GM19035 (cell line): ENCODE measurements around the gene TJP1.
A peak's percentile ranks its signal among the peaks of the same experiment; 100 is the strongest.
"Not testable (repeated sequence)": the region's sequence is repeated elsewhere in the genome, so short reads cannot be mapped to it uniquely, and the experiment has no call there.

Source experiments
- ATAC-seq: cut with Tn5 transposase; IDR thresholded peaks from one replicate; pipeline ENCODE4 v1.9.1; 2021; ENCODE audit not compliant: unreplicated experiment

Gene TJP1

DNA sequence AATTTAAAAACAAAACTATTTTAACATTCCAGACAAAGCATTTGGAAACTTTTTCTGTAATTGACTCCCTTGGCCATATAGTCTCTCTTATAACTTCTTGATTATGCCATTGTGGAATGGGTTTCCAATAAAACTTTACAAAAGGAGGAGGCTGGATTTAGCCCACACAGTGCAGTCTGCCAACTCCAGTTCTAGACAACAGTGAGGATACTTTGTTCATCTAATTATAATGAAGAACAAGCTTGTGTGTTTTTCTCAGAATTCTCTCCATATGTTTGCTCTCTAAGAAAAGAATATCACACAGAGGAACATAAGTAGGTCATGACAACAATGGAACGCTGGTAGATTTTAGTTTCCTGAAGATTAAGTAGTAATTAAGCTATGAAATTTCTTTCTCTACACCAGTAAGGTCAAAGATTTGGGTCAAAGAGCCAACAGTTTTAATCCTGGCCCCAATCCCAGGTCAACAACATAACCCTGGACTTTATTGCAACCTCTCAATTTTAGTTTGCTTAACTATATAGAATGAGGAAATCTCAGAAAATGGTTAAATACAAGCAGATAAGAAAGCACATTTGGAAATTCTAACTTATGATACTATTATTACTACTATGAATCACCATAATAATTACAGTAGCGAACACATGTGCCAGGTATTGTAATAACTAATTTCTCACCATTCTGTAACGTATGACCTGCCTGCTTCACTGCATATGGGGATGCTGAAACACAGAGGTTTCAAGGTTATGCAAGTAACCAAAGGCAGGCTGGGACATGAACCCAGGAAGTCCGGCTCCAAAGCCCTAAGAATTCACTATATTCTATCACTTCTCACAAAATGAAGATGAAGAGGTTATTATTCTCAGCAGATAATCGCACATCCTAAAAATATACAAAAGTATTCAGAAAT, 65.7 kb downstream of the TJP1 start:
- ATAC-seq, result no peak

DNA sequence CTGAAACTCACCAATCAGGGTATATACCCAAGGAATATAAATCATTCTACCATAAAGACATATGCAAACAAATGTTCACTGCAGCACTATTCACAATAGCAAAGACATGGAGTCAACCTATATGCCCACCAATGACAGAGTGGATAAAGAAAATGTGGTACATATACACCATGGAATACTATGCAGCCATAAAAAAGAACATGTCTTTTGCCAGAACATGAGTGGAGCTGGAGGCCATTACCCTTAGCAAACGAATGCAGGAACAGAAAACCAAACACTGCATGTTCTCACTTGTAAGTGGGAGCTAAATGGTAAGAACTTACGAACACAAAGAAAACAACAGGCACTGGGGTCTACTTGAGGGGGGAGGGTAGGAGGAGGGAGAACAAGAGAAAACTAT, 68.3 kb downstream of the TJP1 start:
- ATAC-seq, result not testable (repeated sequence)

DNA sequence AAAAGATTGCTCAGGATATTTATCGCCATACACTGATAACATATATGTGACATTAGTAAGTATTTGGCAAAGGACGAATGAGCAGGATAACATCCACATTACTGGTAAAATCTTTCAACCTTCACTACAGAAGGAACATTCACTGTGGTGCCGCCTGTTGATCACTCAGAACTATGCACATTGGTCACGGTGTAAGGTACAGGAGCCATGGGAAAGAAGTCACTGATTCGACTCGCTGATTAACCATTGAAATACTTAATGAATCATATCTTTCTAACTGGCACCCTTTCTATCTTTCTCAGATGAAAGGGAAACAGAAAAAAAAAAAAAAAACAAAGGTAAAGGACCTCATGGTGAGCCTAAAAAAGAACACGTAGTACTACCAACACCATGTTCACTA, 68.8 kb downstream of the TJP1 start:
- no peak for ATAC-seq

DNA sequence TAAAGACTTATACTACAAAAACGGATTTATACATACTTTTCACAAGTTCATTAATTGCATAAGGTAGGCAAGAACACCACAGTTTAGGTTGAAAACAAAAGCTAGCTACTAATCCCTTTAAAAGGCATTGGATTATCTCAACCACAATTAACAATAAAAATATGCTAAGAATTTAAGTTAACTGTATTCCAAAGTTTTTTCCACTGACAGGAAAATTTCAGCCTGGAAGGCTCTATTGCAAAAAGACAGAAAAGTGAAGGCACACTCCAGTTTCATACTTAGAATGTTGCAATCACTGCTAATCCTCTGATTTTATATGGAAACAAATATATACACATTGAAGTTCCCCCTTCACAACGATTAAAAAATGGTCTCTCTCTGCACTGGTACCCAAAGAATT, 71.5 kb downstream of the TJP1 start:
- ATAC-seq, result no peak

DNA sequence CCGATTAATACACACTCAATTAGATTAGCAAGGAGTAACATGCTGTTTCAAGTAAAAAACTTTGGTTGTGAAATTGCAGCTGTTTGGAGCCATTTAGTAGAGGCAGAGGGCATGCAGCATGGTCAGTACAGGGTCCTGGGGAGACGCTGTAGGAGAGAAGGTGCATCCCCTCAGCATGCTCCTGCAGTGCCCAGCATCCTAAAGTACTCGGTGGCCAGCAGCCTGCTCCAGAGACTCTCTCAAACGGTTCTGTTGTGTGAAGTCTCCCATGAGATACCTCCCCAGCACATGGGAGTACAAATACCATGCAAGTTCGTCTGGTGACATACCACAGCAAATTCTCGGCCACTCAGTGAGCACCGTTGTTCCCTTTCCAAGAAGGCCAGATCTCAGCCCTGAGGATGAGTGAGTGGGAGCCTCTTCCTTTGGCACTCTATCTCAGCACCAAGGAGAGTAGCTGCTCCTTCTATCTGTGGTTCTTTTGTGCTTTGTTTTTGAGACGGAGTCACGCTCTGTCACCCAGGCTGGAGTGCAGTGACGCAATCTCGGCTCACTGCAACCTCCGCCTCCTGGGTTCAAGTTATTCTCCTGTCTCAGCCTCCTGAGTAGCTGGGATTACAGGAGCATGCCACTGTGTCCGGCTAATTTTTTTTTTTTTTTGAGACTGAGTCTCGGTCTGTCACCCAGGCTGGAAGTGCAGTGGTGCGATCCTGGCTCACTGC, 72.7 kb downstream of the TJP1 start:
- ATAC-seq, result no peak

DNA sequence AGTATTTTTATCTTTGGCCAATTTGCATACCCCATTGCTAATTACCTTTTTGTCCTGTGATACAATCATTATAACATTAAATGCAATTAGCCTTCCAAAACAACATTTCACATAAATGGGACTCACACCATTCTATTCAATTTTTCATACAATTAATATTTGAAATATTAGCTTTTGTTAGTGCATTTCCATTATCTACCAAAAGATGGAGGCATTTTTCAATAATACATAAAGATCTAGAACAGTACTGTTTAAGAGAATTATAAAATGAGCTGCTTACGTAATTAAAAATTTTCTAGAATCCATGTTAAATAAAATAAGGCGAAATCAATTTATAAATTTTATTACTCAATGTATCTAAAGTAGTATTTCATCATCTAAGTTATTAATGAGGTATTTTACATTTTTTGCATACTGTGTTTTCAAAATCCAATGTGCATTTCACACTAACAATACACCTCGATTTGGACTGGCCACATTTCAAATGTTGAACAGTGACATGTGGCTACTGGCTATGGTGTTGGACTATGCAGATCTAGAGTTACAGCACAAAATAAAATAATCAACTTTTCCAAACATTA, 74.3 kb downstream of the TJP1 start:
- no peak for ATAC-seq

DNA sequence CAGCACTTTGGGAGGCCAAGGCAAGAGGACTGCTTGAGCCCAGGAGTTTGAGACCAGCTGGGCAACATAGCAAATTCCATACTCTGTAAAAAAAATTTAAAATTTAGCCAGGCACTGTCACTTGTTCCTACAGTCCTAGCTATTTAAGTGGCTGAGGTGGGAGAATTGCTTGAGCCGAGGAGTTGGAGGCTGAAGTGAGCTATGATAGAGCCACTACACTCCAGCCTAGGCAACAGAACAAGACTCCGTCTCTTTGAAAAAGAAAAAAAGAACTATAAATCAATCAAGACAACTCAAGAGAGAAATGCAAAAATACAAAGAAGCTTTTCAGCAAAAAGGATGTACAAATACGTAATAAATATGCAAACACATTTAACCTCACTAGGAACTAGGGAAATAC, 78.8 kb downstream of the TJP1 start:
- ATAC-seq, result no peak

DNA sequence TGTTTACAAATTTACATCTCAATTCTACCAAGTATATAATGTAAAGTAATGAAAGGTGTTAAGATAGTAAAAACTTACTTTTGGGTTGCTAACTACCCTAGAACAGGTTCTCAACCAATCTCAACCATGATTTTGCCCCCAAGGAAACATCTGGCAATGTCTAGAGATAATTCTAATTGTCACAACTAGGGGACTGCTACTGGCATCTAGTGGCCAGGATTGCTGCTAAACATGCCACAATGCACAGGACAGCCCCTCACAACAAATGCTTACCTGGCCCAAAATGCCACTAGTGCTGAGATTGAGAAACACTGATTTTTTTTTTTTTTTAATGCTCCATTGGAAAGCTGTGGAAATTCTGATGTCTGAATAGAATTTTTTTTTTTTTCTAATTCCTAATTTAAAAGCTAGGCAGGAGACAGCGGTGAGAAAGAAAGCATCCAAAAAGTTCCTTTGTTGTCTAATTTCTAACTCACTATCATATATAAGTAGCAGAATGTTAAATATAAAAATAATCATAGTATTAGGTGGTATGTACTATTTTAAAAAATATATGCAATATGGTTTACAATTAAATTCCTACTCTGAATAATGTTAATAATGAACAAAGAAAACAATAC, 81.5 kb downstream of the TJP1 start:
- no peak for ATAC-seq

DNA sequence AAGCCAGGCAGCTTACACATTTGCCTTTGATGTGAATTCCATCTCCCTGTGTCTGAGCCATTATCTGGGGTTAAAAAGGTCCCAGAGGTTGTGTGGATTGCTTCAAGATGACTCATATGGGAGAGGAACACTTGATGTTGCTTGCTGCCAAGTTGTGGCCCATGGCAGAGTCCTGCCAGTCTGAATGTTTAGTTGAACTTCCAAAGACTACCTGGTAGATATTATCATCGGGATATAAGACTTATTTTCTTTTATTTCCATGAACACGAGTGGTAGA, 85.6 kb downstream of the TJP1 start:
- ATAC-seq, result no peak

DNA sequence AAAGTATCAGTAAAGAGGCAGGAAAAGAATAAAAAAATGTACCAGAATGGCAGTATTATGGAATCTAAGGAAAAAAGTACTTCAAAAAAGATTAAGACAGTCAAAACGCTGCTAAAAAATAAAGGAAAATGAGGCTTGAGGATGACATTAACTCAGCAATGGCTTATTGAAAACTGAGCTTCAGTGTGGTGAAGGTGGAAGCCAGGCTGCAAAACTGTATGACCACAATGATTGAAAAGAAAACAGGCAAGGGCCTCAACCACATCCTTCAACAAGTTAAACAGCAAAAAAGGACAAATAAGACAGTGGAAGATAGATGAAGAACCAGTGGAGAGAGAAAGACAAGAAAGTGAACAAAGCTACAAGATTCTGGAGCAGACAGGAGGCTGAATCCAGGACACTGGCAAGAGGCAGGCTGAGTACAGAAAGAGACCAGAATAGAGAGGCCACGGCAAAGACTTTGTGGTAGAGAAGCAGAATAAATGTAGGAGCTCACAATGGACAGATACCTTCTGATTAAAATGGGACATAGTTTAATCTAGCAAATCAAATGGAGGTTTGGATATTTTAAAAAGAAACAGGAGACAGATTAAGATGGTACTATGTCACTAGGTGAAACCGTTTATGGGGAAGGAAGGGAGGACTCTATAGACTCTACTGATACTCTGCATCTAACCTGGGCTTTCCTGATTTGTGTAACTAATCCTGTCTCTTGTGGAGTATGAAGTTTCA, 86.1 kb downstream of the TJP1 start:
- peak; percentile 65 for ATAC-seq

DNA sequence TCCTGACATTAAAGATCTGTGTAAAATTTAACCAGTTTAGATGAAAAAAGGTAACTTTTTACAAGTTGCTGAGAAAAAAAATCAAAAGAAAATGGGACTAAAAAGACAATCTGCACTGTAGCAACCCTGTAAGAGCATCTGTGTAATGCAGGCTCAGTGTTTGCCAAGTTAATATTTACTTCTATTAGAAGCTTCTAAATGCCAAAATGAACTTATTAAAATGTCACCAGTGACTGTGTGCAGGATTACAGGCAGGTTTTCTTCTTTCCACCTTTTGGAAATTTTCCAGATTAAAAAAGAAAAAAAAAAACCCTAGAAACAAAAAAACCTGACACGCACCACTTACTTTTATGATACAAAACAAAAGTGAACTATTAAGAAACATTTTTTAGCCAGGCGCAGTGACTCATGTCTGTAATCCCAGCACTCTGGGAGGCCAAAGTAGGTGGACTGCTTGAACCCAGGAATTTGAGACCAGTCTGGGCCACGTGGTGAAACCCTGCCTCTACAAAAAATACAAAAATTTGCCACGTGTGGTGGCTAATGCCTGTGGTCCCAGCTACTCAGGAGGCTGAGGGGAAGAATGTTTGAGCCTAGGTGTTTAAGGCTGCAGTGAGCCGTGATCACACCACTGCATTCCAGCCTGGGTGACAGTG, 87.2 kb downstream of the TJP1 start:
- no peak for ATAC-seq

DNA sequence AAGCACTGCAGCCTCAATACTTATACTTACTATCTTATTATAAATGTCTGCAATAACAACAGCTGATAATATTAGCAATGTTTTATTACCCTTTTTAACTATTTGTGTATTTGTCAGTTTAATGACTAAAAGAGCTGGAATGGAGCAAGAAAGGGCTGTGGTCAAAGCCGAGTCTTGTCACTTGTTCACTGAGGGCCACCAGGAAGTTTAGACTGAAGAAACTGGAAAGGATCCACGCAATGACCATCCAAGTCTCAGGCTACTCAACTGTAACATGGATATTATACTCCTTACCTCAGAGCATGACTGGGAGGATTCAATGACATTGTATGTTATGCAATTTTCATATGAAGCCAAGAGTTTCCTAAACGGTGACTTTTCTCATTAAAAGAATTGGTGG, 90.4 kb downstream of the TJP1 start:
- ATAC-seq, result no peak

DNA sequence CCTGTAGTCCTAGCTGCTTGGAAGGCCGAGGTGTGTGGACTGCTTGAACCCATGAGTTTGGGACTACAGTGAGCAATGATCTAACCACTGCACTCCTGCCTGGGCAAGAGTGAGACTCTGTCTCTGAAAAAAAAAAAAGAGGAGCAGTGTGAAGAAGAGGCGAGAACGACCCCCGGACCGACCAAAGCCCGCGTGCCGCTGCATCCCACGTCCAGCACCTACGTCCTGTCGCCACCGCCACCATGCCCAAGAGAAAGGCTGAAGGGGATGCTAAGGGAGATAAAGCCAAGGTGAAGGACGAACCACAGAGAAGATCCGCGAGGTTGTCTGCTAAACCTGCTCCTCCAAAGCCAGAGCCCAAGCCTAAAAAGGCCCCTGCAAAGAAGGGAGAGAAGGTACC, 91.8 kb downstream of the TJP1 start:
- ATAC-seq, result not testable (repeated sequence)

DNA sequence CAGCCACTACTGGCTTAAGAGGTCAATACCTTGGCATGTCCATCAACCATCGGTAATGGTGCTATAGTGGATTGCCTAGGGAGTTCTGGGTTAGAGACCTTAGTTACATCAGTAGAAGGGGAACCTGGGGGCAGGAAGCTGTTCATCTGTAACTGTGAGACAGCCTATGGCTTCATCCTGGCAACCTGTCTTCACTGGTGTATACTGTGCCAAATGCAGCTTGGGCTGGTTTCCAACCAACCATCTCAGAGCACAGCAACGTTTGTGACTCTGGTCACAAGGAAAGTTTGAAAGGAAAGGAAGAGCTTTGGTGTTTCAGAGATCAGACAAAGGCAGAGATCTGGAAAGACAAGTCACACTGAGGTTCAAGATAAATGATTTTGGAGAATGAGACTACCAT, 93.8 kb downstream of the TJP1 start:
- no peak for ATAC-seq

DNA sequence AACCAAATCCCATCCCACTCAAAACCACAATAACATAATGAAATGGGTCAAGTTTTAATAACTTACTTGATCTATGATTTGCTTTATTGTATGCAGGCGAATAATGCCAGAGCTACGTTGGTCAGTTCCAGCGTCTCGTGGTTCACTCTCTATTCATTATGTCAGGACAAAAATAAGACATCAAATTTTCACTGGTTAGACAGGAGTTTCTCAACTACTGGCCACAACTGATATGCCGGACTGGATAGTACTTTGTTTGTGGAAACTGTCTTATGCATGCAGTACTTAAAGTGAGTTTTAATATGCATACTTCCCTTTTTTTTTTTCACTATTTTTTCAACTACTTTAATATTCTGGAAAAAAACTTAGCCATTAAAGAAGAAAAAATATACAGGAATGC, 94.4 kb downstream of the TJP1 start:
- ATAC-seq, result no peak

DNA sequence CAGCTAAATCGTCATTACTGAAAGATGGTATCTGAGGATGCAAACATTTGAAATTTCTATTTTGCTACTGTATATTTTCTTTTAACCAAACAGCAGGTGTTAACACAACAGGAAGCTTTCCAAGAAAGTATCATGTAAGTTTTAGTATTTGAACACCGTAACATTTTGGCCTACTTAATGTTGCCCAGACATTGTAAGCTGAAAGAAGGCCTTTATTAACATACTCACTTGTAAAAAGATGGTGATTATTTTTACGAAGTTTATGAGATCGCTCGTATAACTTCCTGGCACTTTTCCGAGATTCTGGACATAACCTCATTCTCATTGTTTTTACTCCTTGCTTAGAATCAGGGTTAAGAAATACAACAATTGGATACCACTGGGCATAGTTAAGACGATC, 95.7 kb downstream of the TJP1 start:
- no peak for ATAC-seq

DNA sequence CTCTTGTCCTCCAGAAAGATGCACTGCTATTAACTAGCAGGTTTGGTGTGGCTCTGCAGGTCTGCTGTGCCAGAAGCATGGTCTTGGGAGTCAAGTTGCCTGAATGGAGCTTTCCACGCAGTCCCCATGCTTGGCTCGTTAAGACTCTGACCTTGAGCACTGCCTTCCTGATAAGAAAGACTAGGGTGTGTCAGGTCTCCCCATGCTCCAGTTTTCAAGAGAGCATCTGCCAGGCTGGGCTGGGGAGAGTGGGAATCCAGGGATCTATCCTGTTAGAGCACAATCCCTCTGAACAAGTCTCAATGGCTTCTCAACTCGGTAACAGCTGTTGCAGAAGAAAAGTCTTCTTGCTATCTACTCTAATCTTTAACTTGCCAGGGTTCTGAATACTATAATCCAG, 98.2 kb downstream of the TJP1 start:
- no peak for ATAC-seq

DNA sequence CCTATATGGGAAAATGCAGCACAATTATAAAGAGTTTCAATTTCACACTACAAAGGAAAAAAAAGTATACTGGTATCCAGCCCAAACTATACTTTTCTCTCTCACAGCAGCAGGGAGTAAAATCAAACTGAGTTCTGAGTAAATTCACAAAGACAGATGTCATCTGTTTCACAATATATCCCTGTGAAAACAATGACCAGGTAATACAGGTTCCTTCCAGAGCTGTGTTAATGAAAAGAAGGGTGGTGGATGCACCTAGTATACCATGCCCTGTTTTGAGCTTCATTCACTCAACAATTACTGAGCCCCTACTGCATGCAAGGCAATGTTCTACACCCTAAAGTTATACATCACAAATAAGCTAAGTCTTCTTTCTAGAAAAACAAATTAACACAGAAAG, 108.5 kb downstream of the TJP1 start:
- no peak for ATAC-seq

DNA sequence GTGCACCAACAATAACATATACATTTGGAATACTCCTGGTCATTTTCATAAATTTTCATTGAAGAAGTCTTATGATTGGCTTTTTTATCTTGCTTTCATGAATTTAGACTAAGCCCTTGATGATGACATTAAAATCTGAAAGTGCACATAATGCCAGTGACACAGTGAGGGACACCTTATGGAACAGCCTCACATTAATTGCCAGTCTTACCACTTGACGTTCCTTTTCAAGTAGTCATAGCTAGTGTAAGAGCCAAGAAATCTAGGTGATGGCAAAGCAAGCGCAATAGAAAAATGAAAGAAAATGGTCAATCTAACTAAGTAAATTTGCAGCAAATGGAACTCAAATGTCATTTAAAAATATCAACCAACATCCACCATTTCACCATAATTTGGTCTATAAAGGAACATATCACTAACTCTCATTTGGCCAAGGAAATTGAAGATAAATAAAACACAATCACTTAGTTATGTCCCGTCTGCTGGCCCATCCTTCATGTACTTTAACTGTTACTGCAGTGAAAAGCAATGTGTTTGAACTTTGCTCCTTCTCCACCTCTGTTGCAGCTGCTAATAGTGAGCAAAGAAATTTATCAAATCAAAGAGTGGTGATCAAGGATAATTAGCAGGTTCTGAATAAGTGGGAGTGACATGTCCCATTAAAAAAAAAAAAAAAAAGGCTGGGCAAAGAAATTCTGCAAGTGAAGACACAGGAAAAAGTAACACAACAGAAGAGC, 110.0 kb downstream of the TJP1 start:
- ATAC-seq, result no peak

DNA sequence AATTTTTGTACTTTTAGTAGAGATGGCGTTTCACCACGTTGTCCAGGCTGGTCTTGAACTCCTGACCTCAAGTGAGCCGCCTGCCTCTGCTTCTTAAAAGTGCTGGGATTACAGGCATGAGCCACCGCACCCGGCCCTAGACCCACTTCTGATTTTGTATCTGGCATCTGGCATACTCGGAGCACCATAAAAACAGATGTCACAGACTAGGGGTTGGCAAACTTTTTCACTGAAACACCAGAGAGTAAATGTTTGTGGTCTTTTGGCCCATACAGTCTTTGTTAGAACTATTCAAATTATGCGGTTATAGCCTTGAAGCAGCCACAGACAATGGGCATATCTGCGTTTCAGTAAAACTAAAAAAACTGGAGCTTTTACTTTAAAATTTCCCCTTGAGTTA, 110.7 kb downstream of the TJP1 start:
- no peak for ATAC-seq
